K562 (cell line): Measurements from ENCODE around the gene RNF44. TPM values are rescaled to one million over a fixed set of nuclear protein-coding genes. Genes with fewer than 3 reads are reported as not detected.
A peak's percentile ranks its signal among the peaks of the same experiment; 100 is the strongest.

Experiments
- ATAC-seq: fragments of 200-7000 bp; cut with Tn5 transposase; 3 replicates; pipeline ENCODE4 v1.9.1; 2020; ENCODE audit warnings: moderate library complexity
- BruUV-seq: library from RNA; stranded (reverse); fragments of 400-500 nt; replicated peaks from 2 replicates; lab custom pipeline; 2021; lab: Mats Ljungman, UMichigan
- CTCF ChIA-PET: fragments of 300-600 bp; formaldehyde crosslinking; extraction: SDS; loops from one replicate; lab custom pipeline; 2021; ENCODE audit warnings: low intra/inter-chr PET ratio; lab: Yijun Ruan, JAX
- POLR2A ChIA-PET: fragments of 300-600, 350-650 bp; sonication (Branson Sonifier 250); formaldehyde crosslinking; extraction: SDS; loops from one replicate; lab custom pipeline; 2021; ENCODE audit warnings: antibody characterized with exemption, inconsistent platforms; lab: Yijun Ruan, JAX
- DNase-seq, 4 experiments: peaks; one replicate each; pipeline versions ENCODE4 v3.0.0 to v3.0.0-alpha.2; 2011 to 2018; ENCODE audit warnings: low spot score in 3 of 4, mixed read lengths in 3 of 4; ENCODE audit errors: extremely low read depth in 1 of 4
- FAIRE-seq: peaks from 2 replicates; lab custom pipeline; 2011; peaks lifted over from hg19 to GRCh38; lab: Jason Lieb, UNC
- H2AFZ ChIP-seq: 2 replicates; pipeline ENCODE4 v1.6.0; 2011; ENCODE audit warnings: low read depth, low read length, control low read depth, inconsistent platforms
- H3K27ac ChIP-seq: fragments of 200-600 bp; 3 replicates; pipeline ENCODE4 v1.8.0; 2011; ENCODE audit warnings: low read depth, mild to moderate bottlenecking, control low read depth, inconsistent platforms, low read length, moderate library complexity, mixed read lengths; ENCODE audit errors: extremely low read depth
- H3K27me3 ChIP-seq, 2 experiments: fragments of 300-600 bp in 1 of 2; 2 replicates in 1 of 2; 3 replicates in 1 of 2; pipeline versions ENCODE4 v1.6.0 to v1.8.0; 2011; ENCODE audit warnings: inconsistent platforms in 2 of 2, low read length in 2 of 2, mild to moderate bottlenecking in 1 of 2, mixed read lengths in 1 of 2, moderate library complexity in 1 of 2; ENCODE audit not compliant: control insufficient read depth in 2 of 2, insufficient read depth in 2 of 2
- H3K36me3 ChIP-seq: fragments of 300-600 bp; 3 replicates; pipeline ENCODE4 v1.8.0; 2011; ENCODE audit warnings: mild to moderate bottlenecking, low read length, inconsistent platforms; ENCODE audit not compliant: control insufficient read depth, insufficient read depth
- H3K4me1 ChIP-seq, 2 experiments: fragments of 200-600 bp in 1 of 2; replicated peaks in 1 of 2; 2 replicates in 1 of 2; 3 replicates in 1 of 2; pipeline versions ENCODE4 v1.5.1 to v1.8.0; 2011; ENCODE audit warnings: inconsistent platforms in 2 of 2, low read length in 2 of 2, mild to moderate bottlenecking in 1 of 2, mixed read lengths in 1 of 2, moderate library complexity in 1 of 2; ENCODE audit not compliant: control insufficient read depth in 2 of 2, insufficient read depth in 2 of 2
- H3K4me2 ChIP-seq: 2 replicates; pipeline ENCODE4 v1.6.1; 2011; ENCODE audit warnings: low read length, control low read depth, inconsistent platforms, mixed read lengths; ENCODE audit not compliant: insufficient read depth
- H3K4me3 ChIP-seq: fragments of 200-600 bp; sonication (generic), shearing (Covaris generic); 2 replicates; pipeline ENCODE4 v1.5.1; 2016; ENCODE audit warnings: control low read depth, inconsistent platforms
- H3K79me2 ChIP-seq: fragments of 200-600 bp; 3 replicates; pipeline ENCODE4 v1.8.0; 2011; ENCODE audit warnings: low read length, inconsistent platforms; ENCODE audit not compliant: control insufficient read depth, insufficient read depth
- H3K9ac ChIP-seq, 2 experiments: 2 replicates each; pipeline versions ENCODE4 v1.6.0 to v1.6.1; 2011; ENCODE audit warnings: low read depth in 2 of 2, low read length in 2 of 2, control low read depth in 1 of 2, inconsistent platforms in 1 of 2, mild to moderate bottlenecking in 1 of 2, mixed read lengths in 1 of 2; ENCODE audit not compliant: insufficient read depth in 1 of 2
- H3K9me1 ChIP-seq: one replicate; pipeline ENCODE4 v1.6.0; 2011; ENCODE audit warnings: inconsistent platforms, mild to moderate bottlenecking, low read length, moderate library complexity; ENCODE audit not compliant: control insufficient read depth, insufficient read depth
- H3K9me3 ChIP-seq: replicated peaks from 2 replicates; pipeline ENCODE4 v1.5.1; 2011; ENCODE audit warnings: low read depth, low read length, inconsistent platforms; ENCODE audit not compliant: control insufficient read depth, insufficient read depth
- H4K20me1 ChIP-seq: replicated peaks from 2 replicates; pipeline ENCODE4 v1.6.1; 2011; ENCODE audit warnings: low read length, inconsistent platforms, mixed read lengths; ENCODE audit not compliant: control insufficient read depth, insufficient read depth
- COPS2 ChIP-seq: fragments of 450-650 bp; conservative IDR thresholded peaks from 2 replicates; pipeline ENCODE4 v1.6.1; 2016; ENCODE audit warnings: mild to moderate bottlenecking, moderate library complexity
- MYC ChIP-seq, 2 experiments: fragments of 250-450 bp in 1 of 2; sonication (Bioruptor Pico) in 1 of 2; IDR thresholded peaks; 2 replicates each; pipeline versions ENCODE4 v1.5.1 to v1.6.1; 2012 to 2021; ENCODE audit warnings: low read depth in 2 of 2, borderline replicate concordance in 1 of 2, improper control_type of control experiment in 1 of 2, low read length in 1 of 2, mild to moderate bottlenecking in 1 of 2, moderate library complexity in 1 of 2
- NFATC3 ChIP-seq: fragments of 450-650 bp; IDR thresholded peaks from 2 replicates; pipeline ENCODE4 v1.6.1; 2017; ENCODE audit warnings: mild to moderate bottlenecking
- NR1H2 ChIP-seq: sonication (generic); formaldehyde crosslinking; IDR thresholded peaks from 2 replicates; pipeline ENCODE4 v1.4.0; 2020; ENCODE audit warnings: mild to moderate bottlenecking, missing genetic modification reagents
- POLR2H ChIP-seq: IDR thresholded peaks from 2 replicates; pipeline ENCODE4 v1.6.1; 2016; ENCODE audit warnings: missing genetic modification characterization, low read depth, mild to moderate bottlenecking, control low read depth, missing compliant biosample characterization, moderate library complexity
- PURB ChIP-seq: sonication (generic); formaldehyde crosslinking; IDR thresholded peaks from 2 replicates; pipeline ENCODE4 v1.9.0; 2021; ENCODE audit warnings: low read depth, mild to moderate bottlenecking, missing genetic modification reagents
- RCOR1 ChIP-seq, 2 experiments: IDR thresholded peaks; 2 replicates each; pipeline ENCODE4 v1.6.1; 2012; ENCODE audit warnings: low read depth in 2 of 2, low read length in 2 of 2, borderline replicate concordance in 1 of 2, improper control_type of control experiment in 1 of 2
- SMARCA4 ChIP-seq: fragments of 450-650 bp; IDR thresholded peaks from 2 replicates; pipeline ENCODE4 v1.6.1; 2016
- SNRNP70 ChIP-seq: fragments of 200-400 bp; formaldehyde crosslinking; optimal IDR thresholded peaks from 2 replicates; pipeline ENCODE3; 2017; ENCODE audit warnings: low read depth, low read length
- WGBS: fragments of 100-300 bp; shearing (Covaris generic); methylation state at CpG from one replicate; pipeline ENCODE4 v1.1.6; 2016; ENCODE audit warnings: low coverage, mixed read lengths; ENCODE audit not compliant: insufficient coverage; ENCODE audit errors: missing lambda C conversion rate; 5-methylcytosine and 5-hydroxymethylcytosine counted together
- in situ Hi-C: fragments of 300-500 bp; cut with MboI; formaldehyde crosslinking; loops from 4 replicates; pipeline ENCODE4 v1.15.0; 2018; ENCODE audit warnings: inconsistent platforms, mixed read lengths
- intact Hi-C: fragments of 100-400 bp; cut with micrococcal nuclease; formaldehyde crosslinking; loops from 2 replicates; pipeline ENCODE4 v1.14.2; 2022
- polyA plus RNA-seq, 8 experiments: library from polyadenylated mRNA; depleted of rRNA in 4 of 8; stranded (reverse) in 5 of 8; unstranded in 3 of 8; fragments of >200 nt; fragmentation: Nextera tagmentation in 2 of 8; fragmentation: Illumina TruSeq in 1 of 8; extraction: Ambion mirVana in 2 of 8; extraction: Trizol in 1 of 8; gene quantifications; 2 replicates each; pipeline versions ENCODE4 v1.2.1 to v1.2.3, GENCODE V29; 2011 to 2014; ENCODE audit warnings: inconsistent platforms in 1 of 8, missing spikeins in 1 of 8
- total RNA-seq, 7 experiments: library from RNA; depleted of rRNA in 6 of 7; stranded (reverse); fragments of >200 nt in 6 of 7; fragmentation: Illumina TruSeq in 2 of 7; extraction: Trizol in 2 of 7; gene quantifications; 2 replicates each; pipeline versions ENCODE4 v1.2.1 to v1.2.3, GENCODE V29; 2011 to 2021; ENCODE audit warnings: low replicate concordance in 1 of 7
- TF ChIP-seq, protein P1 (sequence below): fragments of 200-800 bp; sonication (Bioruptor generic); IDR thresholded peaks from 2 replicates; pipeline ENCODE4 v1.6.1; 2017; ENCODE audit warnings: missing genetic modification characterization, missing compliant biosample characterization

The RNF44 gene
- total and polyA plus RNA-seq, 9 of the 15 experiments (the other 6 are each of a cell fraction or from before 2014, with no cell fraction given): 1.6 to 82.6 (median 7.4) TPM

DNA sequence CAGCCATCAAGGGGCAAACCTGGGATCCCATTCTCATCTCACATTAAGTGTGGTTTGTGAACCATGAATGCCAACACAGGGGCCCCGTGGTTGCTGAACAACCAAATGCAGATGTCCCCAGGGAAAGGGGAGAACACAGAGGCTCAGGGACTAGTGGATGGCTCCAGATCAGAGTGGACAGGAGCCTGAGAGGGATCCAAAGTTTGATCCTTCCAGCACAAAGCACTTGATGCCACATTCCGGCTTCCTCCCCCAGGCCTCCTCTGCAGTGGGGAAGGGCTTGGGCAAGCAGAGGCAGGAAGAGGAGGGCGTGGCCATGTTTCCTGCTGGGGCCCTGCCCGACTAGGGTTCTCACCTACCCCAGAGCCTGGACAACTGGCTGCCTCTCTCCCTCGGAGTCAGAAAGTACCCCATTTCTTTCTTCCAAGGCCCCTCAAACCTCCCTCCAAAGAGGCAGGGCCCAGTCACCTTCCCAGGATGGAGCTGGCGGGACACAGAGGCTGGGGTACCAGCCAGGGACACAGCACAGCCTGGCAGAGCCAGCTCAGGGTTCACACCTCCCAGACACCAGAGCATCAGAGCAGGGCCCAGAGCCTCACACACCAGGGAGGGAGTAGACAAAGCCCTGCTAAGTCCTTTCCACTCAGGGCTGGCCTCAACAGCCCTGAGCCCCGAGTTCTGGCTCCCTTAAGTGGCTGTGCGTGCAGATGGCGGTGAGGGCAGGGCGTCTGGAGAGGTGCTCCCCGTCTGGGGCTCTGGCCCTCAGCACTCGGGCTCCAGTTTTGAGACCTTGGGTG lies 4.3 kb upstream of the RNF44 start:
- POLR2A ChIA-PET: interaction anchor here (0.5 to 1.6 kb wide), 2 partner anchors 10 to 17 kb away, joined by 3 to 4 read pairs; no protein-coding TSS in a partner anchor
- peak; percentile 38 for ATAC-seq
- CTCF ChIA-PET: no interaction called here
- no TSS peak for BruUV-seq
- peaks cover 26% of the 10 kb centered on the region for H3K79me2 ChIP-seq
- no peaks in the 10 kb centered on the region for H3K9me1 ChIP-seq
- H4K20me1 ChIP-seq: no peaks in the 10 kb centered on the region
- peak overlapping the region; percentile 75 to 94 for H3K9ac ChIP-seq
- no peaks in the 10 kb centered on the region; the same call in 2 of the 3 replicates for H3K36me3 ChIP-seq
- FAIRE-seq: peak; percentile 82
- peak in 3 of 4 experiments; percentile 52 to 87 (median 67) for DNase-seq
- H3K4me3 ChIP-seq: peak overlapping the region; percentile 51; the same call in 1 of the 2 replicates
- no peaks in the 10 kb centered on the region for H3K9me3 ChIP-seq
- WGBS: 23% methylated on average over 10 of the region's 12 CpGs
- H3K4me2 ChIP-seq: peak overlapping the region; percentile 94
- H2AFZ ChIP-seq: peak overlapping the region; percentile 78
- intact Hi-C loops (loop anchor here (2.0 kb wide), 1 partner anchor 125 kb away; the partner anchor contains the start of gene CLTB), in situ Hi-C loops (no loop called here)
- peaks cover 41 to 52% of the 10 kb centered on the region in 2 experiments for H3K4me1 ChIP-seq
- H3K27me3 ChIP-seq: no peaks in the 10 kb centered on the region
- peak overlapping the region; percentile 77 for H3K27ac ChIP-seq
- TF ChIP-seq SNRNP70 (no peak), PURB (no peak), COPS2 (no peak), NFATC3 (no peak), RCOR1 (IDR thresholded peaks at IDR 0.05; ENCODE audit: borderline replicate concordance in 1 of 2, low read depth in 2 of 2, low read length in 2 of 2) (0 out of 4 replicates have a peak, but pooled peaks of 1 of the 2 experiments have one; percentile 28), SMARCA4 (0 out of 2 replicates have a peak, but pooled peaks have one; percentile 13), POLR2H (0 out of 2 replicates have a peak, but pooled peaks have one; percentile 26), MYC (IDR thresholded peaks at IDR 0.05; ENCODE audit: low read depth, low read length) (peak; percentile 46; the same call in 1 of the 2 replicates), MYC (CRISPR knock-in tag; IDR thresholded peaks at IDR 0.05; ENCODE audit: borderline replicate concordance, low read depth) (no peak; the same call in 1 of the 2 replicates), NR1H2 (CRISPR knock-in tag) (no peak)
- TF ChIP-seq, protein P1, sequence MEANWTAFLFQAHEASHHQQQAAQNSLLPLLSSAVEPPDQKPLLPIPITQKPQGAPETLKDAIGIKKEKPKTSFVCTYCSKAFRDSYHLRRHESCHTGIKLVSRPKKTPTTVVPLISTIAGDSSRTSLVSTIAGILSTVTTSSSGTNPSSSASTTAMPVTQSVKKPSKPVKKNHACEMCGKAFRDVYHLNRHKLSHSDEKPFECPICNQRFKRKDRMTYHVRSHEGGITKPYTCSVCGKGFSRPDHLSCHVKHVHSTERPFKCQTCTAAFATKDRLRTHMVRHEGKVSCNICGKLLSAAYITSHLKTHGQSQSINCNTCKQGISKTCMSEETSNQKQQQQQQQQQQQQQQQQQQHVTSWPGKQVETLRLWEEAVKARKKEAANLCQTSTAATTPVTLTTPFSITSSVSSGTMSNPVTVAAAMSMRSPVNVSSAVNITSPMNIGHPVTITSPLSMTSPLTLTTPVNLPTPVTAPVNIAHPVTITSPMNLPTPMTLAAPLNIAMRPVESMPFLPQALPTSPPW (CRISPR knock-in tag): peak; percentile 65
